Type B pancreatic cell (in vitro differentiated cells): ENCODE results near the gene IQCF5. TPM values are rescaled to one million over a fixed set of nuclear protein-coding genes. Genes with fewer than 3 reads are reported as not detected.

Source experiments
- DNase-seq: peaks from one replicate; pipeline ENCODE4 v3.0.0; 2021; ENCODE audit warnings: mixed read lengths; ENCODE audit not compliant: unreplicated experiment; ENCODE audit errors: extremely low spot score
- H3K27ac Mint-ChIP-seq: 2 replicates; pipeline ENCODE4 v1.8.0; 2021; ENCODE audit warnings: mild to moderate bottlenecking, mixed read lengths
- H3K27me3 Mint-ChIP-seq: 2 replicates; pipeline ENCODE4 v1.8.0; 2021; ENCODE audit warnings: mixed read lengths
- H3K36me3 Mint-ChIP-seq: 2 replicates; pipeline ENCODE4 v1.8.0; 2021; ENCODE audit warnings: mixed read lengths
- H3K4me1 Mint-ChIP-seq: one replicate; pipeline ENCODE4 v1.8.0; 2021; ENCODE audit warnings: mixed read lengths; ENCODE audit not compliant: unreplicated experiment
- H3K4me3 Mint-ChIP-seq: 2 replicates; pipeline ENCODE4 v1.8.0; 2021; ENCODE audit warnings: mild to moderate bottlenecking, mixed read lengths
- H3K9me3 Mint-ChIP-seq: 2 replicates; pipeline ENCODE4 v1.8.0; 2021; ENCODE audit warnings: mixed read lengths
- total RNA-seq: library from RNA; stranded (reverse); gene quantifications from 2 replicates; pipeline ENCODE4 v1.2.1, GENCODE V29; 2021; ENCODE audit warnings: low replicate concordance
- TF ChIP-seq, protein P1 (sequence below): fragments of 200-600 bp; sonication (generic); conservative IDR thresholded peaks from 2 replicates; pipeline ENCODE4 v1.5.0; 2021; ENCODE audit warnings: antibody characterized with exemption, mild to moderate bottlenecking

The IQCF5 gene
- total RNA-seq, 1 donor from 2014 or later: not detected

DNA sequence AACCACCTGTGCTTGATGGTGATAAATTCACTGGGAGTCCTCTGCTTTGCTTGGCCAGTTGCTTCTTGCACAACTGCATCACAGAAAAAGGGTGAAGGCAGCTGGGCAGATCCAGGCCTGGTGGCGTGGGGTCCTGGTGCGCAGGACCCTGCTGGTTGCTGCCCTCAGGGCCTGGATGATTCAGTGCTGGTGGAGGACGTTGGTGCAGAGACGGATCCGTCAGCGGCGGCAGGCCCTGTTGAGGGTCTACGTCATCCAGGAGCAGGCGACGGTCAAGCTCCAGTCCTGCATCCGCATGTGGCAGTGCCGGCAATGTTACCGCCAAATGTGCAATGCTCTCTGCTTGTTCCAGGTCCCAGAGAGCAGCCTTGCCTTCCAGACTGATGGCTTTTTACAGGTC, 45.1 kb downstream of the IQCF5 start:
- H3K9me3 Mint-ChIP-seq: no peaks in the 10 kb centered on the region

DNA sequence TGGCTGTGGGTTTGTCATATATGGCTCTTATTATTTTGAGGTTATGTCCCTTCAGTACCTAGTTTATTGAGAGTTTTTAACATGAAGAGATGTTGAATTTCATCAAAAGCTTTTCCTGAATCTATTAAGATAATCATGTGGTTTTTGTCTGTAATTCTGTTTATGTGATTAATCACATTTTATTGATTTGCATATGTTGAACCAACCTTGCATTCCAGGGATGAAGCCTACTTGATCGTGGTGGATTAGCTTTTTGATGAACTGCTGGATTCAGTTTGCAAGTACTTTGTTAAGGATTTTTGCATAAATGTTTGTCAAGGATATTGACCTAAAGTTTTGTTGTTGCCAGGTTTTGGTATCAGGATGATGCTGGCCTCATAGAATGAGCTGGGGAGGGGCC, 47.1 kb downstream of the IQCF5 start:
- no peaks in the 10 kb centered on the region for H3K9me3 Mint-ChIP-seq
- H3K4me1 Mint-ChIP-seq: no peaks in the 10 kb centered on the region
- TF ChIP-seq, protein P1, sequence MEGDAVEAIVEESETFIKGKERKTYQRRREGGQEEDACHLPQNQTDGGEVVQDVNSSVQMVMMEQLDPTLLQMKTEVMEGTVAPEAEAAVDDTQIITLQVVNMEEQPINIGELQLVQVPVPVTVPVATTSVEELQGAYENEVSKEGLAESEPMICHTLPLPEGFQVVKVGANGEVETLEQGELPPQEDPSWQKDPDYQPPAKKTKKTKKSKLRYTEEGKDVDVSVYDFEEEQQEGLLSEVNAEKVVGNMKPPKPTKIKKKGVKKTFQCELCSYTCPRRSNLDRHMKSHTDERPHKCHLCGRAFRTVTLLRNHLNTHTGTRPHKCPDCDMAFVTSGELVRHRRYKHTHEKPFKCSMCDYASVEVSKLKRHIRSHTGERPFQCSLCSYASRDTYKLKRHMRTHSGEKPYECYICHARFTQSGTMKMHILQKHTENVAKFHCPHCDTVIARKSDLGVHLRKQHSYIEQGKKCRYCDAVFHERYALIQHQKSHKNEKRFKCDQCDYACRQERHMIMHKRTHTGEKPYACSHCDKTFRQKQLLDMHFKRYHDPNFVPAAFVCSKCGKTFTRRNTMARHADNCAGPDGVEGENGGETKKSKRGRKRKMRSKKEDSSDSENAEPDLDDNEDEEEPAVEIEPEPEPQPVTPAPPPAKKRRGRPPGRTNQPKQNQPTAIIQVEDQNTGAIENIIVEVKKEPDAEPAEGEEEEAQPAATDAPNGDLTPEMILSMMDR: no peak
- no peaks in the 10 kb centered on the region for H3K36me3 Mint-ChIP-seq
- H3K27ac Mint-ChIP-seq: no peak overlapping the region
- DNase-seq: no peak
- H3K4me3 Mint-ChIP-seq: no peak overlapping the region
- peaks cover 13% of the 10 kb centered on the region for H3K27me3 Mint-ChIP-seq

More for the DNA sequence above, 45.1 kb downstream of the IQCF5 start:
- Mint-ChIP-seq H3K27me3 (peaks cover 16% of the 10 kb centered on the region), H3K4me1 (no peaks in the 10 kb centered on the region), H3K27ac (no peak overlapping the region), H3K36me3 (no peaks in the 10 kb centered on the region), H3K4me3 (no peak overlapping the region)
- TF ChIP-seq, protein P1: no peak
- DNase-seq: no peak

Other genes with a start within 250 kb of the IQCF5 start
- 43.8 and 50.0 TPM in 2 replicates for gene TEX264, start 204.3 kb downstream of the IQCF5 start, total RNA-seq
- gene GRM2, start 168.5 kb downstream of the IQCF5 start, total RNA-seq: 0.29 and 0.58 TPM in 2 replicates
- gene IQCF6, start 96.4 kb downstream of the IQCF5 start, total RNA-seq: not detected in 2 replicates
- gene IQCF2, start 14.0 kb downstream of the IQCF5 start, total RNA-seq: not detected in 2 replicates
- not detected in 2 replicates for gene IQCF1, start 27.8 kb upstream of the IQCF5 start, total RNA-seq
- 22.7 and 30.0 TPM in 2 replicates for gene RRP9, start 66.3 kb upstream of the IQCF5 start, total RNA-seq
- gene PARP3, start 66.8 kb upstream of the IQCF5 start, total RNA-seq: 4.2 and 6.6 TPM in 2 replicates
- gene GPR62, start 79.8 kb upstream of the IQCF5 start, total RNA-seq: 0.17 TPM in 1 of 2 replicates, not detected in the other
- 74.8 and 91.9 TPM in 2 replicates for gene PCBP4, start 91.9 kb upstream of the IQCF5 start, total RNA-seq
- gene ABHD14B, start 98.4 kb upstream of the IQCF5 start, total RNA-seq: 22.1 and 27.2 TPM in 2 replicates
- 12.2 and 16.6 TPM in 2 replicates for gene ABHD14A, start 99.5 kb upstream of the IQCF5 start, total RNA-seq
- gene ACY1, start 107.9 kb upstream of the IQCF5 start, total RNA-seq: 54.2 and 55.9 TPM in 2 replicates
- 1,439 and 1,690 TPM in 2 replicates for gene RPL29, start 120.3 kb upstream of the IQCF5 start, total RNA-seq
- gene DUSP7, start 181.0 kb upstream of the IQCF5 start, total RNA-seq: 11.9 and 25.9 TPM in 2 replicates